ENCODE data around the gene EML4. TPM values are rescaled to one million over a fixed set of nuclear protein-coding genes. Genes with fewer than 3 reads are reported as not detected.

EML4 gene
- total RNA-seq, 2 experiments from 2014 or later: 37.1 to 43.2 TPM

- ChIA-PET POLR2A (interaction anchor here (0.7 to 1.6 kb wide), 5 partner anchors 10 to 42 kb away, joined by 3 to 5 read pairs (median 4); no protein-coding TSS in a partner anchor), CTCF (ENCODE audit: unreplicated experiment) (interaction anchor here (0.5 to 1.1 kb wide), 2 partner anchors 15 to 52 kb away, joined by 3 to 4 read pairs; no protein-coding TSS in a partner anchor)
- intact Hi-C loops (cut with micrococcal nuclease; ENCODE audit: unreplicated experiment): no loop called here
- Histone ChIP-seq H3K4me3 (ENCODE audit: low read depth, low read length, poor library complexity, severe bottlenecking) (peak overlapping the region; percentile 41), H3K4me2 (ENCODE audit: low read length) (peak overlapping the region; percentile 69), H3K79me2 (ENCODE audit: insufficient read depth, low read depth, low read length) (no peaks in the 10 kb centered on the region), H3K36me3 (ENCODE audit: insufficient read depth, low read length) (peaks cover 22% of the 10 kb centered on the region; the same call in 1 of the 2 replicates), H3K27ac (ENCODE audit: low read depth, low read length, poor library complexity, severe bottlenecking) (peak overlapping the region; percentile 82), H2AFZ (ENCODE audit: low read length) (peak overlapping the region; percentile 40; the same call in 1 of the 2 replicates), H4K20me1 (ENCODE audit: insufficient read depth, low read length) (no peaks in the 10 kb centered on the region), H3K9me3 (ENCODE audit: low read length) (peaks cover 16% of the 10 kb centered on the region; the same call in 1 of the 2 replicates), H3K4me1 (ENCODE audit: insufficient read depth, low read length, poor library complexity, severe bottlenecking) (peaks cover 44% of the 10 kb centered on the region), H3K9me2 (ENCODE audit: insufficient read depth, low read length) (no peaks in the 10 kb centered on the region)
- no peak for TF ChIP-seq EZH2phosphoT487 (IDR thresholded peaks at IDR 0.05; ENCODE audit: borderline replicate concordance, low read depth, low read length)
- no peak for TF ChIP-seq CTCF (conservative IDR thresholded peaks at IDR 0.05; ENCODE audit: low read length)
- peak; percentile 87 for DNase-seq (ENCODE audit: low spot score)
- BruUV-seq (replicated peaks): no TSS peak
These were observed 87.4 kb downstream of the EML4 start for GRCh38 chr2:42256505-42256904.

- BruUV-seq (replicated peaks): TSS peak; percentile 25
These were observed 92.5 kb downstream of the EML4 start for GRCh38 chr2:42261518-42262195.

More at GRCh38 chr2:42261518-42262195, 92.5 kb downstream of the EML4 start:
- intact Hi-C loops (cut with micrococcal nuclease; ENCODE audit: unreplicated experiment): no loop called here
- CTCF ChIA-PET (ENCODE audit: unreplicated experiment): no interaction called here
- Histone ChIP-seq H3K9me2 (ENCODE audit: insufficient read depth, low read length) (no peaks in the 10 kb centered on the region), H2AFZ (ENCODE audit: low read length) (no peak overlapping the region), H3K9me3 (ENCODE audit: low read length) (no peaks in the 10 kb centered on the region), H3K4me1 (ENCODE audit: insufficient read depth, low read length, poor library complexity, severe bottlenecking) (peaks cover 14% of the 10 kb centered on the region), H4K20me1 (ENCODE audit: insufficient read depth, low read length) (no peaks in the 10 kb centered on the region), H3K4me3 (ENCODE audit: low read depth, low read length, poor library complexity, severe bottlenecking) (no peak overlapping the region), H3K36me3 (ENCODE audit: insufficient read depth, low read length) (peaks cover 18% of the 10 kb centered on the region), H3K79me2 (ENCODE audit: insufficient read depth, low read depth, low read length) (no peaks in the 10 kb centered on the region), H3K27ac (ENCODE audit: low read depth, low read length, poor library complexity, severe bottlenecking) (no peak overlapping the region), H3K4me2 (ENCODE audit: low read length) (no peak overlapping the region)
- POLR2A ChIA-PET: interaction anchor here (0.6 kb wide), 1 partner anchor 341 kb away, joined by 4 read pairs; no protein-coding TSS in a partner anchor
- DNase-seq (ENCODE audit: low spot score): no peak
- TF ChIP-seq CTCF (conservative IDR thresholded peaks at IDR 0.05; ENCODE audit: low read length) (no peak), EZH2phosphoT487 (IDR thresholded peaks at IDR 0.05; ENCODE audit: borderline replicate concordance, low read depth, low read length) (no peak)
